ENCODE measurements around the gene PKNOX2.

PKNOX2 gene

DNA sequence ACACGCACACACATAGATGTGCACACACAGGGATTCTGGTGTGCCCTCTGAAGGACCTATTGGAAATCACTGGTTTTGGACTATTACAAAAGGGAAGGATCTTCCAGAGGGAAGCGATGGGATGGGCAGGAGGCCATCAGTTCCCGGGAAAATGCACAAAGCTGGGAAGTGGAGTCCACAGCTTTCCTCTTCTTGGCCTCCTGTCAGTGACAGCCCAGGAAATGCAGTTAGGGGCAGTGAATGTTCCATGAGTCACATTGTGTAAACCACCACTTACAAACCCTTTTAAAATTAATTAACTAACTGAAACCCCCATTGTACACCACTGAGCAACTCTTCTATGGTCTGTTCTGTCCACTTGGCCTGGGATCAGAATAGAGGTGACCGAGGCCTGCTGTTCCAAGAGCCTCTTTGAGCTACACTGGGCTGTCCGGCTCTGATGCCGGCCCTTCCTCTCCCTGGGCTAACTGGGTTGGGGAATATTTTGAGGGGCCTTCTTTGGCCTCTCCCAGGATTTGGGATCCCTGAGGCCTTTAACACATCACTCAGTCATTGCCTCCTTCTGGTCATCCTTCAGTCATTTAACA is 193.8 kb downstream of the PKNOX2 start:
- TF ChIP-seq JUND (IDR thresholded peaks at IDR 0.05; ENCODE audit: low read depth), result no peak
- in situ Hi-C loops (cut with HindIII; ENCODE audit: low pct_unique_long_range_greater_than_20kb, low sequenced_read_pairs), result no loop called here
- no peak for DNase-seq (ENCODE audit: low read depth in 1 of 2, low spot score in 1 of 2)

GRCh38 chr11:125359130-125359529 is 194.6 kb downstream of the PKNOX2 start:
- TF ChIP-seq JUND (IDR thresholded peaks at IDR 0.05; ENCODE audit: low read depth), result no peak
- in situ Hi-C loops (cut with HindIII; ENCODE audit: low pct_unique_long_range_greater_than_20kb, low sequenced_read_pairs), result no loop called here
- DNase-seq (ENCODE audit: low read depth in 1 of 2, low spot score in 1 of 2), result no peak

DNA sequence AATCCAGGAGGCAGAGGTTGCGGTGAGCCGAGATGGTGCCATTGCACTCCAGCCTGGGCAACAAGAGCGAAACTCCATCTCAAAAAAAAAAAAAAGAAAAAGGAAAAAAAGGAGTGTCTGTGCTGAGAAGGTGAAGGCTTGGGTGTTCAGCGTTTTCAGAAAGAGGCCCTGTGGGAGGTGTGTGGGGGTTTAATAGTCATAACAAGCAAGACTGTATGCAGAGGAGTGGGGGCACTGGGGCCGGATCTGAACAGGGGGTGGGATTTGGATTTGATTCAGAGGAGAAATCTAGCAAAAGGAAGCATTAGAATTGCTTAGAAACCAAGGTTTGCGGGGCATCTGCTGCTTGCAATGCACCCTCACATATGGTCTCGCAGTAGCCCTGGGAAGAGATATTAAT is 195.5 kb downstream of the PKNOX2 start:
- TF ChIP-seq JUND (IDR thresholded peaks at IDR 0.05; ENCODE audit: low read depth), result no peak
- in situ Hi-C loops (cut with HindIII; ENCODE audit: low pct_unique_long_range_greater_than_20kb, low sequenced_read_pairs), result no loop called here
- DNase-seq (ENCODE audit: low read depth in 1 of 2, low spot score in 1 of 2), result no peak

GRCh38 chr11:125364121-125364826 is 199.7 kb downstream of the PKNOX2 start:
- peak in 1 of 2 experiments; percentile 29 for DNase-seq (ENCODE audit: low read depth in 1 of 2, low spot score in 1 of 2)
- in situ Hi-C loops (cut with HindIII; ENCODE audit: low pct_unique_long_range_greater_than_20kb, low sequenced_read_pairs), result no loop called here
- TF ChIP-seq JUND (IDR thresholded peaks at IDR 0.05; ENCODE audit: low read depth), result no peak

DNA sequence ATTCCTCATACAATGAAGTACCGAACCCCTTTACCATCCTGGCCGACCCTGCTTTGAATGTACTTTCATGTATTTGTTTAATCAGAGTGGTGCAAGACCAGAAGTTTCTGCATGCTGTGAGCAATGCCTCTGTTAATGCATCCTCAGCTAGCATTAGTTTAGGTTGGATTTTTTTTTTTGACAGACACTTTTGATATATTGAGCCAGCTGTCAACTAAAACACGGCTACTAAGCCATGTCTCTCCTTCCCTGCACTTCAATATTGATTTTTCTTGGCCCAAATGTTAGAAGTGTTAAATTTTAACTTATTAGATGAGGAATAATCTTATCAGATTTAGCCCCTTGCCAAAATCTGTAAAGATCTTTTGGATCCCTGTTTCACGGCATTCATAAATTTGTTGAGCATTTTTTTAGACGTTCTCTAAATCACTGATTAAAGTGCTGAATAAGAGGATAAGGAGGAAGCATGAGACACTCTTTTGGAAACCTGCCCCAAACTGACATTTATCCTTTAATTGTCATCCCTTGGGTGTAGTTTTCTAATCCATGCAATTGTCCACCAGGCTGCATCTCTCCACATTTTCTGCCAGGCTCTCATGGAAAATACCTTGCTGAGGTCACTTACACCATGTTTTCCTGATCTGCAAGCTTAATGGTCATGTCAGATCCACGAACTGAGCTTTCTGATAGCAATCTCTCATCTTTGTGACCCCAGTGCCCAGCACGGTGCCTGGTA is 200.8 kb downstream of the PKNOX2 start:
- no peak for TF ChIP-seq JUND (IDR thresholded peaks at IDR 0.05; ENCODE audit: low read depth)
- DNase-seq (ENCODE audit: low read depth in 1 of 2, low spot score in 1 of 2), result no peak
- in situ Hi-C loops (cut with HindIII; ENCODE audit: low pct_unique_long_range_greater_than_20kb, low sequenced_read_pairs), result no loop called here

- DNase-seq (ENCODE audit: low read depth in 1 of 2, low spot score in 1 of 2), result no peak
- in situ Hi-C loops (cut with HindIII; ENCODE audit: low pct_unique_long_range_greater_than_20kb, low sequenced_read_pairs), result no loop called here
- TF ChIP-seq JUND (IDR thresholded peaks at IDR 0.05; ENCODE audit: low read depth), result no peak
Observed at GRCh38 chr11:125367710-125368109, 203.2 kb downstream of the PKNOX2 start.

GRCh38 chr11:125368757-125369156 is 204.2 kb downstream of the PKNOX2 start:
- in situ Hi-C loops (cut with HindIII; ENCODE audit: low pct_unique_long_range_greater_than_20kb, low sequenced_read_pairs), result no loop called here
- no peak for DNase-seq (ENCODE audit: low read depth in 1 of 2, low spot score in 1 of 2)
- no peak for TF ChIP-seq JUND (IDR thresholded peaks at IDR 0.05; ENCODE audit: low read depth)

DNA sequence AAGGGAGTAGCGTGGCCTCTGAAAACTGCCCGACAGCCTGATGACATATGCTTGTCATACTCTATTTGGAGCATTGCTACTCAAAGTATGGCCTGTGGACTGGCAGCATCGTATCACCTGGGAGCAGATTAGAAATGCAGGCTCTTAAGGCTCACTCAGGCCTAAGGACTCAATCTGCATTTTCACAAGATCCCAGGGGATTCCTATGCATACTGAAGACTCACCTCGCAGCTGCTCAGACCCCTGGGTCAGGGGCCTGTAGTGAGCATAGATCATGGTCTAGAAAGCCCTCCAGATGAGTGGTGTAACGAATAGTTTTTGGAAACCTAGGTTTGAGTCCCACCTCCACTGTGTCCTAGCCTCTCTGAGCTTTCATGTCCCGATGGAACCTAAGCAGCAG is 205.3 kb downstream of the PKNOX2 start:
- no peak for DNase-seq (ENCODE audit: low read depth in 1 of 2, low spot score in 1 of 2)
- no peak for TF ChIP-seq JUND (IDR thresholded peaks at IDR 0.05; ENCODE audit: low read depth)
- in situ Hi-C loops (cut with HindIII; ENCODE audit: low pct_unique_long_range_greater_than_20kb, low sequenced_read_pairs), result no loop called here

DNA sequence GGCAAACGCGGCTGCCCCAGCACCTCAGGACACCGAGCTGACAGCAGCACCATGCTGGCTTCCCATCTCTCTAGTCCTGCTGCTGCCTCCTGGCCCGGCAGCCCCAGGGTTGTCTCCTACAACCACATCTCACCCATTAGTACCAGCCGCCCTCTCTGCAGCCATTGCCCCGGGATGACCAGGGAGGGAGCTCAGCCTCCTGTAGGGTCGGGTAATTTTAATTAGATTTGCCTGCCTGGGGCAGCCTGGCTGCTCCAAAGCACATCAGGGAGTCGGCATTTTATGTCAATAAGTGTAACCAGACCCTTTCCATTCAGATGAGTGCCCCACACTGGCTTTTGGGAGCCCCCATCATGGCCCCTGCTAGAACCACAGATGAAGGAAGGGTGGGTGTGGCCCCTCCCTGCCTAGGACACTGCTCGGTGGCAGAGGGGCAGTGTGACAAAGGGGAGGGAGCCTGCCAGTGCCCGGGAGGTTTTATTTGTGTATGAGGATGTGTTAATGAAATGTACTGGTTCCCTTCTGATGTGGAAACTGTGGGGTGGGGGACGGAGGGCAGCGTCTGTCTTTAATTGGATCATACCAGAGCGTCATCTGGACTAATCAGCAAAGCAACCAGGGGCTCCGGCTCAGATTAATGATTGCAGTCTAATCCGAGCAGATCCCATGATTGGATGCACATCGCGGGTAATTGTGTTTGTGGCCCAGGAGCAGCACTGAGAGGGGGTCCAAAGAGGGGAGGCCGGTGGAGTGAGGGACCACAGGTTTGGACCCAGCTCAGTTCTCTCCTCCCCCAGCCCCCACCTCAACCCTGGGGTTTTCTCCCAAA is 206.2 kb downstream of the PKNOX2 start:
- in situ Hi-C loops (cut with HindIII; ENCODE audit: low pct_unique_long_range_greater_than_20kb, low sequenced_read_pairs), result no loop called here
- TF ChIP-seq JUND (IDR thresholded peaks at IDR 0.05; ENCODE audit: low read depth), result no peak
- no peak for DNase-seq (ENCODE audit: low read depth in 1 of 2, low spot score in 1 of 2)

- DNase-seq (ENCODE audit: low read depth in 1 of 2, low spot score in 1 of 2), result no peak
- in situ Hi-C loops (cut with HindIII; ENCODE audit: low pct_unique_long_range_greater_than_20kb, low sequenced_read_pairs), result no loop called here
- TF ChIP-seq JUND (IDR thresholded peaks at IDR 0.05; ENCODE audit: low read depth), result no peak
Observed at GRCh38 chr11:125371431-125371935, 206.9 kb downstream of the PKNOX2 start.

DNA sequence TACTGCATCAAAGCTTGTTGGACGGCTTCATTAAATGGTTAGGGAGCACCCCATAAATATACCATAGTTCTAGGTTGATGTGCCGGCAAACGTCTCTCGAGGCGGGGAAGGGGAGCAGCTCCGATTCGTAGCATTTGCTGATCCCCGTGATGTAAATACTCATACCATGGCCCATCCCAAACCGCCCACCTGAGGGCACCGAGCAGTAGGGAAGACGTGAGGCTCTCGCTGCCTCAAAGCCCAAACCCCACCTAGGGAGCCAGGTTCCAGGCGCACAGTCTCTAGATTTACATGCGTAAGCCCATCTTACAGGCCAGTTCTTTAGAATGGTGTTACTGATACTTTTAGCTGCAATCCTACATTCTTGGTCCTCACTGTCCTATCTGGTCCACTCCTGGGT is 207.5 kb downstream of the PKNOX2 start:
- DNase-seq (ENCODE audit: low read depth in 1 of 2, low spot score in 1 of 2), result no peak
- in situ Hi-C loops (cut with HindIII; ENCODE audit: low pct_unique_long_range_greater_than_20kb, low sequenced_read_pairs), result no loop called here
- TF ChIP-seq JUND (IDR thresholded peaks at IDR 0.05; ENCODE audit: low read depth), result no peak

- in situ Hi-C loops (cut with HindIII; ENCODE audit: low pct_unique_long_range_greater_than_20kb, low sequenced_read_pairs), result no loop called here
- no peak for TF ChIP-seq JUND (IDR thresholded peaks at IDR 0.05; ENCODE audit: low read depth)
- DNase-seq (ENCODE audit: low read depth in 1 of 2, low spot score in 1 of 2), result no peak
Observed at GRCh38 chr11:125372911-125373310, 208.4 kb downstream of the PKNOX2 start.
